ENCODE data around the gene STXBP2. TPM values are rescaled to one million over a fixed set of nuclear protein-coding genes. Genes with fewer than 3 reads are reported as not detected.

Gene STXBP2
- polyA plus RNA-seq, 4 donors: 95.2 to 271 (median 181) TPM

GRCh38 chr19:7627166-7627565, 9.7 kb upstream of the STXBP2 start:
- FAIRE-seq: no peak
- Histone ChIP-seq H3K4me3 (ENCODE audit: low read depth in 1 of 3, low read length in 3 of 3) (no peak overlapping the region), H3K4me1 (ENCODE audit: control insufficient read depth in 3 of 3, insufficient read depth in 2 of 3, low read depth in 1 of 3, low read length in 2 of 3) (peaks cover 3 to 10% (median 6%) of the 10 kb centered on the region in 3 donors), H3K36me3 (ENCODE audit: control insufficient read depth in 3 of 3, insufficient read depth in 2 of 3, low read depth in 1 of 3, low read length in 3 of 3) (peaks cover under 1 to 71% (median 12%) of the 10 kb centered on the region in 3 donors), H3K27ac (ENCODE audit: low read depth in 1 of 3, low read length in 2 of 3) (no peak overlapping the region), H3K9me3 (ENCODE audit: control insufficient read depth in 2 of 2, insufficient read depth in 1 of 2, low read depth in 1 of 2, low read length in 1 of 2) (no peaks in the 10 kb centered on the region), H3K27me3 (ENCODE audit: control insufficient read depth in 3 of 3, insufficient read depth in 3 of 3, low read length in 3 of 3) (no peaks in the 10 kb centered on the region)
- DNase-seq: no peak
- 92 to 94% (median 92%) methylated on average over 23 to 24 of the region's 24 CpGs for WGBS, 3 donors

DNA sequence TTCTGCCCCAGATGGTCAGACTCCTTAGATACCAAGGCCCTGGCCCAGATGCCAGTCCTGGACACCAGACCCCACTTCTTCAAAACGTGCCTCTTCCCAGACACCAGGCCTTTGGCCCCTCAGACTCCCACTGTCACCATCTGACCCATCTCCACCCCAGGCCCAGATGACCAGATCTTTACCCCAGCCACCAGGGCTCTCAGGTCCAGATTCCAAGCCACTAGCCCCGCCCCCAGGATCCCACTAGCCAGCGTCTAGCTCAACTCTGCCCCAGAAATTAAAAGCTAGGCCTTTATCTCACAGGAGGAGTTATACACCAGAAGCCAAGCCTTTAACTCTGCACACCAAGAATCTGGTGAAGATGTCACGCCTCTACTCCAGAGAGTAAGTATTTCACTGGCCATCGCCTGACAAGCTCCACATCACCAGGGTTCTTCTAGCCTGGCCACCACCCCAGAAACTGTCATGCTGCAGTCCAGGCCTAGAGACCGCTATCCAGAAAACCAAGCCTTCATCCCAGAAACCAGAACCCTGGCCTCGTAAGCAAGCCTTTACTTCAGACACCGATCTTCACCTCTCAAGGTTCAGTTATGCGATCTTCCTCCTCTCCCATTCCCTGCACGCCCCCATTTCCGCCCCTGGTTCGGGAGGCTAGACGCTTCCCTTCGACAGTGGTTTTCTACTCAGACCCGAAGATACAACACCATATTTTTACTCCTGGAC, 8.2 kb upstream of the STXBP2 start:
- FAIRE-seq (no peak), DNase-seq (no peak)
- WGBS, 3 donors: 3 to 5% (median 5%) methylated on average over 15 of the region's 15 CpGs
- no peaks in the 10 kb centered on the region for H3K9me3 ChIP-seq (ENCODE audit: control insufficient read depth in 2 of 2, insufficient read depth in 1 of 2, low read depth in 1 of 2, low read length in 1 of 2)
- peaks cover 3 to 10% (median 6%) of the 10 kb centered on the region in 3 donors for H3K4me1 ChIP-seq (ENCODE audit: control insufficient read depth in 3 of 3, insufficient read depth in 2 of 3, low read depth in 1 of 3, low read length in 2 of 3)
- H3K36me3 ChIP-seq (ENCODE audit: control insufficient read depth in 3 of 3, insufficient read depth in 2 of 3, low read depth in 1 of 3, low read length in 3 of 3): peaks cover 0 to 66% (median 4%) of the 10 kb centered on the region in 3 donors
- H3K4me3 ChIP-seq (ENCODE audit: low read depth in 1 of 3, low read length in 3 of 3): peak overlapping the region; percentile 81 to 97 (median 83)
- H3K27me3 ChIP-seq (ENCODE audit: control insufficient read depth in 3 of 3, insufficient read depth in 3 of 3, low read length in 3 of 3): no peaks in the 10 kb centered on the region
- H3K27ac ChIP-seq (ENCODE audit: low read depth in 1 of 3, low read length in 2 of 3): peak overlapping the region; percentile 34 to 83 (median 35)

DNA sequence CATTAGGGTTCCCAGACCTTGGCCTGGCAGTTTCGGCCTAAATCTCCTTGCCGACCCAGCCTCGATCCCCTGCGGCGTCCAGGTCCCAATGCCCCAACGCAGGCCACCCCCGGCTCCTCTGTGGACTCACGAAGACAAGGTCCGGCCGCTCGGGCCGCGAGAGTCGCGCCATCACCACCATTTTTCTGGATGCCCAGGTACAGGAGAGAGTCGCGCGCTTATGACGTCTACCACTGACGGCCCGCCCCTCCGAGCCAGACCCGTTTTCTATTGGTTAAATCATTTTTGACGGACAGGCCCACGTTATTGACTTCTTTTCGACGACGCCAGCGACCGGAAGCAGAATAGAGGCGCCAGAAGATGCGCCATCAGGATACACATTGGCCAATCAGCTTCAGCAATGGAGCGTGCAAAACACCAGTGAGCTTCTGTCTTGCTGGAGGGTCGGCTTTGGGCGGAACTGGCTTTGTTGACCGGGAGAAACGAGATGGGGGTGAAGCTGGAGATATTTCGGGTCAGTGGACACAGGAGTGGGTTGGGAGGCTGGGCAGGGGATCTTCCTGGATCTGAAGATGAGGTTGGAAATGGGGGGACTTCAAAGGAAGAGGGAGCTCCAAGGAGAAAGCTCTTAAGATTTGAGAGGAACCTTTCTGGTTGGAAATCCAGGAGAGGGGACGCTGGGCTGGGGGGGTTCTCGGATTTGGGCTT, 7.4 kb upstream of the STXBP2 start, which contains the start of the genes PET100 and XAB2:
Gene PET100 (plus strand): TSS at position 447 of the 708 bp plus-strand sequence. CDS start 41 bp downstream, at position 488.
Gene XAB2 (minus strand): TSS at position 199 of the 708 bp plus-strand sequence. CDS start 18 bp downstream, at position 181.
- Histone ChIP-seq H3K9me3 (ENCODE audit: control insufficient read depth in 2 of 2, insufficient read depth in 1 of 2, low read depth in 1 of 2, low read length in 1 of 2) (no peaks in the 10 kb centered on the region), H3K27me3 (ENCODE audit: control insufficient read depth in 3 of 3, insufficient read depth in 3 of 3, low read length in 3 of 3) (no peaks in the 10 kb centered on the region), H3K36me3 (ENCODE audit: control insufficient read depth in 3 of 3, insufficient read depth in 2 of 3, low read depth in 1 of 3, low read length in 3 of 3) (peaks cover 0 to 58% (median 0%) of the 10 kb centered on the region in 3 donors), H3K27ac (ENCODE audit: low read depth in 1 of 3, low read length in 2 of 3) (peak within 1 kb of the TSS; percentile 35 to 88 (median 67)), H3K4me1 (ENCODE audit: control insufficient read depth in 3 of 3, insufficient read depth in 2 of 3, low read depth in 1 of 3, low read length in 2 of 3) (peaks cover 3 to 10% (median 6%) of the 10 kb centered on the region in 3 donors), H3K4me3 (ENCODE audit: low read depth in 1 of 3, low read length in 3 of 3) (peak within 1 kb of the TSS; percentile 81 to 97 (median 83))
- peak; percentile 96 for FAIRE-seq
- peak; percentile 98 to 99 for DNase-seq
- 0 to 1% (median 0%) methylated on average over 40 of the region's 40 CpGs for WGBS, 3 donors

DNA sequence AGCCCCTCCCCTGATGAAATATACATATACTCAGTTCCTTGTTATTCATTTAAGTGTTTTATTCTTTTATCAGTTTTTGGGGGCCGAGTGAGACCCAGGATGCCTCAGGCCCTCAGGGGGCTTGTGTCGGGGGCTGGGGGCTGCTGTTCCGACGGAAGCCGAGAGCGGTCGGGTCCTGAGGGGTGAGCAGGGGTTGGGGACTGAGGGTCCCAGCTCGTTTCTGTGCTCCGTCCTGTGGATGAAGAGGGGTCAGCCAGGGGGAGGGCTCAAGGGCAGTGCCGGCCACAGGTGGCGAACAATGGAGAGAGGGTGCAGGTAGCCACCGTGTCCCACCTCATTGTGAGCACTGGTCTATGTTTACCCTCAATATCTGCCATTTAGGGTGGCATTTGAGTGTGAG, 5.3 kb upstream of the STXBP2 start:
- H3K36me3 ChIP-seq (ENCODE audit: control insufficient read depth in 3 of 3, insufficient read depth in 2 of 3, low read depth in 1 of 3, low read length in 3 of 3): peaks cover 0 to 38% (median 0%) of the 10 kb centered on the region in 3 donors
- no peaks in the 10 kb centered on the region for H3K9me3 ChIP-seq (ENCODE audit: control insufficient read depth in 2 of 2, insufficient read depth in 1 of 2, low read depth in 1 of 2, low read length in 1 of 2)
- DNase-seq (no peak), FAIRE-seq (no peak)
- 89 to 91% (median 91%) methylated on average over 12 of the region's 12 CpGs for WGBS, 3 donors
- peaks cover 3 to 11% (median 6%) of the 10 kb centered on the region in 3 donors for H3K4me1 ChIP-seq (ENCODE audit: control insufficient read depth in 3 of 3, insufficient read depth in 2 of 3, low read depth in 1 of 3, low read length in 2 of 3)
- H3K27ac ChIP-seq (ENCODE audit: low read depth in 1 of 3, low read length in 2 of 3): no peak overlapping the region
- no peak overlapping the region for H3K4me3 ChIP-seq (ENCODE audit: low read depth in 1 of 3, low read length in 3 of 3)
- H3K27me3 ChIP-seq (ENCODE audit: control insufficient read depth in 3 of 3, insufficient read depth in 3 of 3, low read length in 3 of 3): peaks cover 0 to 7% (median 0%) of the 10 kb centered on the region in 3 donors

DNA sequence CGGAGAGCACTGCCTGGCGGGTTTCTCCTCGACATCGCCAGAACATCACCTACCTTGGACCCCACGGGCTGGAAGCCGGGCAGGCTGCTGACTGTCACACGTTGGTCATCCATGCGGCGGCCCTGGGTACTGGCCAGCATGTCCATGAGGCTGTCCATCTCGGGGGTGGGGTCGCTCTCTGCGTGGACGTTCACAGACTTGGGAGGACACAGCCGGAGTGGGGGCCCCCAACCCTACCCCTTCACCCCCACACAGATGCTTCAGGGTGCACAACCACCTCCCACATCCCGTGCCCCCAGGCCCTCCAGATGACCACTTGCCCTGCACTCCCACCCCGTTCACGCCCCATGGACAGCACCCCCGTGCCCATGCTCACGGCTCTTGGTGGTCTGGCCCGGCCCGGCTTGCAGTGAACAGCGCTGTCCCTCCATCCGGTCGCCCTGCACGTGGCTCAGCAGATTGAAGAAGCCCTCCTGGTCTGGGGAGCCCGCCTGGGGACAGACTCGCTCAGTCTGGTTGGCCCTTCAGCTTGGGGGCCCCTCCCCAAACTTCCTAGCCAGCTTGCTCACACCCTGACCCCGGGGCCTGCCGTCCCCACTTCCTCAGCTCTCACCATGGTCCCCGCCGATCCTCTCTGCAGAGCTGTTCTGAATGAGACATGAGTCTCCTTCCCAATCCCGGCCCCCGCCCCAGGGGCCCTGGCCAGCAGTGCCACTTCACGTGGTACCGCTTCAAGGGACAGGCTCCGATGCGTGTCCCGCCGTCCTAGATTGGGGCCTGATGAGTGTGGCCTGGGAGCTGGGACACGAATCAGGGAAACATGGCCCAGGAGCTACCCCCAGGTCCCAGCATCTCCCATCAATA, 4.3 kb upstream of the STXBP2 start:
- H3K4me1 ChIP-seq (ENCODE audit: control insufficient read depth in 3 of 3, insufficient read depth in 2 of 3, low read depth in 1 of 3, low read length in 2 of 3): peaks cover 3 to 13% (median 6%) of the 10 kb centered on the region in 3 donors
- no peaks in the 10 kb centered on the region for H3K9me3 ChIP-seq (ENCODE audit: control insufficient read depth in 2 of 2, insufficient read depth in 1 of 2, low read depth in 1 of 2, low read length in 1 of 2)
- peaks cover 0 to 28% (median 0%) of the 10 kb centered on the region in 3 donors for H3K36me3 ChIP-seq (ENCODE audit: control insufficient read depth in 3 of 3, insufficient read depth in 2 of 3, low read depth in 1 of 3, low read length in 3 of 3)
- FAIRE-seq (no peak), DNase-seq (no peak)
- WGBS, 3 donors: 90 to 94% (median 93%) methylated on average over 39 to 40 of the region's 40 CpGs
- H3K27me3 ChIP-seq (ENCODE audit: control insufficient read depth in 3 of 3, insufficient read depth in 3 of 3, low read length in 3 of 3): peaks cover 0 to 7% (median 0%) of the 10 kb centered on the region in 3 donors
- no peak overlapping the region for H3K27ac ChIP-seq (ENCODE audit: low read depth in 1 of 3, low read length in 2 of 3)
- no peak overlapping the region for H3K4me3 ChIP-seq (ENCODE audit: low read depth in 1 of 3, low read length in 3 of 3)

GRCh38 chr19:7633698-7634097, 3.2 kb upstream of the STXBP2 start, which contains the start of gene PCP2:
Gene PCP2 (minus strand): TSS chr19:7633719. CDS start chr19:7633457, 262 bp downstream.
- peaks cover 0 to 24% (median 0%) of the 10 kb centered on the region in 3 donors for H3K36me3 ChIP-seq (ENCODE audit: control insufficient read depth in 3 of 3, insufficient read depth in 2 of 3, low read depth in 1 of 3, low read length in 3 of 3)
- no peak for DNase-seq
- H3K4me3 ChIP-seq (ENCODE audit: low read depth in 1 of 3, low read length in 3 of 3): no peak within 1 kb of the TSS
- peaks cover 0 to 12% (median 0%) of the 10 kb centered on the region in 3 donors for H3K4me1 ChIP-seq (ENCODE audit: control insufficient read depth in 3 of 3, insufficient read depth in 2 of 3, low read depth in 1 of 3, low read length in 2 of 3)
- H3K9me3 ChIP-seq (ENCODE audit: control insufficient read depth in 2 of 2, insufficient read depth in 1 of 2, low read depth in 1 of 2, low read length in 1 of 2): no peaks in the 10 kb centered on the region
- no peak for FAIRE-seq
- H3K27me3 ChIP-seq (ENCODE audit: control insufficient read depth in 3 of 3, insufficient read depth in 3 of 3, low read length in 3 of 3): peaks cover 0 to 7% (median 0%) of the 10 kb centered on the region in 3 donors
- WGBS, 3 donors: 22 to 36% (median 29%) methylated on average over 1 to 2 of the region's 2 CpGs
- no peak within 1 kb of the TSS for H3K27ac ChIP-seq (ENCODE audit: low read depth in 1 of 3, low read length in 2 of 3)

DNA sequence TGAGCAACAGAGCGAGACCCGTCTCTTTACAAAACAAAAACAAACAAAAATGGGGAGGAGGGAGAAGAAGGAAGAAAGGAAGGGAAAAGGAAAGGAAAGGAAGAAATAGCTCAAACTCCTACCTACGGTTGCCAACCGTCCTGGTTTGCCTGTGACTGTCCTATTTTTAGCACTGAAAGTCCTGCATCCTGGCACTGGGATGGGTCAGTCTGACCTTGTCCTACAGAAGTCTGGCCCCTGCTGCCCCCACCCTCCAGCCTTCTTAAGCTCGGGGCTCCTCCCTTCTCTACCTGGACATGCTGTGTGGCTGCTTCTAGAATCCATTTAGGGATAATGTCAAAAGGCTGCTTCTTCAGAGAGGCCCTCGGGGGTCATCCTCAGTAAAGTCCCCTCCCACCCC, 1.2 kb upstream of the STXBP2 start:
- peaks cover 0 to 7% (median 2%) of the 10 kb centered on the region in 3 donors for H3K27me3 ChIP-seq (ENCODE audit: control insufficient read depth in 3 of 3, insufficient read depth in 3 of 3, low read length in 3 of 3)
- FAIRE-seq (no peak), DNase-seq (no peak)
- H3K4me3 ChIP-seq (ENCODE audit: low read depth in 1 of 3, low read length in 3 of 3): no peak overlapping the region
- WGBS, 3 donors: 61 to 67% (median 66%) methylated on average over 6 of the region's 6 CpGs
- H3K27ac ChIP-seq (ENCODE audit: low read depth in 1 of 3, low read length in 2 of 3): no peak overlapping the region
- H3K36me3 ChIP-seq (ENCODE audit: control insufficient read depth in 3 of 3, insufficient read depth in 2 of 3, low read depth in 1 of 3, low read length in 3 of 3): peaks cover 0 to 37% (median 0%) of the 10 kb centered on the region in 3 donors
- H3K4me1 ChIP-seq (ENCODE audit: control insufficient read depth in 3 of 3, insufficient read depth in 2 of 3, low read depth in 1 of 3, low read length in 2 of 3): peaks cover 0 to 8% (median 0%) of the 10 kb centered on the region in 3 donors
- no peaks in the 10 kb centered on the region for H3K9me3 ChIP-seq (ENCODE audit: control insufficient read depth in 2 of 2, insufficient read depth in 1 of 2, low read depth in 1 of 2, low read length in 1 of 2)
